ENCODE data around the gene SIRPB2.
A peak's percentile ranks its signal among the peaks of the same experiment; 100 is the strongest.

SIRPB2 gene
- 0 reads per million in 4 donors for total RNA-seq

- no peak for DNase-seq
Observed at GRCh38 chr20:1491281-1491840, at the start of gene SIRPB2. SIRPB2 (minus strand) TSS chr20:1491420; CDS start chr20:1491359, 61 bp downstream.

- DNase-seq = no peak
Observed at GRCh38 chr20:1539816-1540419, 48.7 kb upstream of the SIRPB2 start.

GRCh38 chr20:1538655-1539054 lies 47.4 kb upstream of the SIRPB2 start:
- no peak for DNase-seq

- DNase-seq = no peak
Observed at GRCh38 chr20:1537731-1538058, 46.5 kb upstream of the SIRPB2 start.

GRCh38 chr20:1536893-1537730 lies 45.9 kb upstream of the SIRPB2 start:
- no peak for DNase-seq

- DNase-seq = no peak
Observed at GRCh38 chr20:1535420-1536175, 44.4 kb upstream of the SIRPB2 start.

- DNase-seq = no peak
Observed at GRCh38 chr20:1534526-1534925, 43.3 kb upstream of the SIRPB2 start.

GRCh38 chr20:1533059-1533458 lies 41.8 kb upstream of the SIRPB2 start:
- peak in 1 of 5 donors; percentile 27 for DNase-seq

- no peak for DNase-seq
Observed at GRCh38 chr20:1528811-1529210, 37.6 kb upstream of the SIRPB2 start.

- DNase-seq = no peak
Observed at GRCh38 chr20:1527923-1528322, 36.7 kb upstream of the SIRPB2 start.

- no peak for DNase-seq
Observed at GRCh38 chr20:1526896-1527295, 35.7 kb upstream of the SIRPB2 start.

- DNase-seq = no peak
Observed at GRCh38 chr20:1526310-1526709, 35.1 kb upstream of the SIRPB2 start.

- no peak for DNase-seq
Observed at GRCh38 chr20:1524004-1524403, 32.8 kb upstream of the SIRPB2 start.

- DNase-seq = no peak
Observed at GRCh38 chr20:1517010-1517409, 25.8 kb upstream of the SIRPB2 start.

- no peak for DNase-seq
Observed at GRCh38 chr20:1513801-1514200, 22.6 kb upstream of the SIRPB2 start.

- peak in 3 of 5 donors; percentile 7 to 10 (median 10) for DNase-seq
Observed at GRCh38 chr20:1509237-1509636, 18.0 kb upstream of the SIRPB2 start.

GRCh38 chr20:1508574-1508973 lies 17.4 kb upstream of the SIRPB2 start:
- DNase-seq = no peak

GRCh38 chr20:1507276-1507675 lies 16.1 kb upstream of the SIRPB2 start:
- no peak for DNase-seq

- no peak for DNase-seq
Observed at GRCh38 chr20:1505871-1506270, 14.7 kb upstream of the SIRPB2 start.

GRCh38 chr20:1505361-1505760 lies 14.1 kb upstream of the SIRPB2 start:
- no peak for DNase-seq

- DNase-seq = peak; percentile 39 to 75 (median 67)
Observed at GRCh38 chr20:1503564-1504227, 12.5 kb upstream of the SIRPB2 start.

GRCh38 chr20:1500496-1500895 lies 9.3 kb upstream of the SIRPB2 start:
- no peak for DNase-seq
